K562 (cell line): Measurements from ENCODE around the gene MEF2B.

Experiments used
- FOXA1 ChIP-seq: fragments of 450-650 bp; IDR thresholded peaks from 2 replicates; pipeline ENCODE4 v1.6.1; 2016; ENCODE audit warnings: mild to moderate bottlenecking, borderline replicate concordance
- MYBL2 ChIP-seq, 2 experiments: fragments of 450-650 bp in 1 of 2; sonication (generic) in 1 of 2; formaldehyde crosslinking in 1 of 2; IDR thresholded peaks; 2 replicates each; pipeline versions ENCODE4 v1.6.1 to v1.8.1; 2017 to 2022; ENCODE audit warnings: borderline replicate concordance in 1 of 2, inconsistent platforms in 1 of 2, low read depth in 1 of 2, mild to moderate bottlenecking in 1 of 2, missing genetic modification reagents in 1 of 2, moderate library complexity in 1 of 2
- SAP30 ChIP-seq: fragments of 200-600 bp; sonication (generic); IDR thresholded peaks from 2 replicates; pipeline ENCODE4 v1.6.1; 2012; ENCODE audit warnings: borderline replicate concordance, low read depth, mild to moderate bottlenecking, moderate library complexity, low read length, control low read depth, inconsistent platforms; ENCODE audit not compliant: insufficient read depth, poor library complexity, severe bottlenecking
- TAF1 ChIP-seq: IDR thresholded peaks from 2 replicates; pipeline ENCODE4 v1.6.1; 2011; ENCODE audit warnings: mild to moderate bottlenecking, low read length, moderate library complexity; ENCODE audit not compliant: insufficient read depth, control insufficient read depth, severe bottlenecking; ENCODE audit errors: extremely low read depth
- TAF7 ChIP-seq: fragments of 450-650 bp; IDR thresholded peaks from 2 replicates; pipeline ENCODE4 v1.6.1; 2016; ENCODE audit warnings: missing genetic modification characterization, missing compliant biosample characterization
- TCF3 ChIP-seq: sonication (generic); formaldehyde crosslinking; IDR thresholded peaks from 2 replicates; pipeline ENCODE4 v1.4.0; 2020; ENCODE audit warnings: mild to moderate bottlenecking, missing genetic modification reagents
- TCF7 ChIP-seq: sonication (generic); IDR thresholded peaks from 2 replicates; pipeline ENCODE4 v1.6.1; 2016; ENCODE audit warnings: antibody characterized with exemption, borderline replicate concordance

GRCh38 chr19:19152668-19153384 lies 17.2 kb downstream of the MEF2B start:
- TF ChIP-seq TAF7 = no peak
- TF ChIP-seq TAF1 = no peak
- TF ChIP-seq SAP30 = no peak
- no peak for TF ChIP-seq TCF7
- no peak for TF ChIP-seq MYBL2 (IDR thresholded peaks at IDR 0.05; ENCODE audit: low read depth)
- no peak for TF ChIP-seq MYBL2 (CRISPR knock-in tag; IDR thresholded peaks at IDR 0.05; ENCODE audit: borderline replicate concordance)
- no peak for TF ChIP-seq FOXA1
- no peak for TF ChIP-seq TCF3
